ELF-1 (cell line): ENCODE measurements around the gene CAP2.
"Not testable (repeated sequence)": the region's sequence is repeated elsewhere in the genome, so short reads cannot be mapped to it uniquely, and the experiment has no call there.

Experiments used
- DNase-seq: peaks from one replicate; pipeline ENCODE4 v3.0.0-alpha.2; 2016; ENCODE audit warnings: low read depth, low spot score

CAP2 gene

GRCh38 chr6:17581282-17581681 is 187.9 kb downstream of the CAP2 start:
- peak; percentile 8 for DNase-seq

- no peak for DNase-seq
These were observed 190.4 kb downstream of the CAP2 start for GRCh38 chr6:17583811-17584210.

GRCh38 chr6:17584241-17584803 is 190.9 kb downstream of the CAP2 start:
- peak; percentile 41 for DNase-seq

- DNase-seq = peak; percentile 31
These were observed 192.5 kb downstream of the CAP2 start for GRCh38 chr6:17585766-17586490.

GRCh38 chr6:17586623-17587022 is 193.2 kb downstream of the CAP2 start:
- not testable (repeated sequence) for DNase-seq

- DNase-seq = no peak
These were observed 194.6 kb downstream of the CAP2 start for GRCh38 chr6:17588011-17588410.

- DNase-seq = peak; percentile 13
These were observed 196.2 kb downstream of the CAP2 start for GRCh38 chr6:17589406-17590096.

GRCh38 chr6:17591287-17591686 is 197.9 kb downstream of the CAP2 start:
- no peak for DNase-seq

- no peak for DNase-seq
These were observed 199.9 kb downstream of the CAP2 start for GRCh38 chr6:17593246-17593645.

- no peak for DNase-seq
These were observed 202.7 kb downstream of the CAP2 start for GRCh38 chr6:17596085-17596484.

- peak; percentile 95 for DNase-seq
These were observed 206.6 kb downstream of the CAP2 start, which contains the start of gene FAM8A1 for GRCh38 chr6:17599877-17600526. FAM8A1 (plus strand) TSS chr6:17600302; CDS start chr6:17600410, 108 bp downstream.

- DNase-seq = peak; percentile 70
These were observed 207.4 kb downstream of the CAP2 start for GRCh38 chr6:17600527-17601385.

- no peak for DNase-seq
These were observed 207.9 kb downstream of the CAP2 start for GRCh38 chr6:17601386-17601703.

- DNase-seq = no peak
These were observed 209.5 kb downstream of the CAP2 start for GRCh38 chr6:17602888-17603287.

GRCh38 chr6:17606606-17607005 is 213.2 kb downstream of the CAP2 start:
- no peak for DNase-seq
